ENCODE measurements around the gene RHBG. TPM values are rescaled to one million over a fixed set of nuclear protein-coding genes. Genes with fewer than 3 reads are reported as not detected.

The RHBG gene
- total and polyA plus RNA-seq, 7 donors: not detected

- intact Hi-C loops (cut with DNase I): no loop called here
- no peak overlapping the region for H3K27ac ChIP-seq
- H3K27me3 ChIP-seq (ENCODE audit: insufficient read depth in 3 of 3, low read length in 2 of 3): peaks cover 0 to 81% (median 43%) of the 10 kb centered on the region in 3 donors
Measured at GRCh38 chr1:156430303-156430702, 61.3 kb downstream of the RHBG start.

GRCh38 chr1:156430866-156431265 lies 61.9 kb downstream of the RHBG start:
- Histone ChIP-seq H3K27ac (no peak overlapping the region), H3K4me3 (no peak overlapping the region), H3K36me3 (ENCODE audit: insufficient read depth in 1 of 2, low read depth in 1 of 2) (no peaks in the 10 kb centered on the region), H3K27me3 (ENCODE audit: insufficient read depth in 3 of 3, low read length in 2 of 3) (peaks cover 0 to 84% (median 45%) of the 10 kb centered on the region in 3 donors), H3K4me1 (no peaks in the 10 kb centered on the region), H3K9me3 (no peaks in the 10 kb centered on the region)
- ATAC-seq: no peak
- no peak for DNase-seq
- intact Hi-C loops (cut with DNase I): no loop called here
- no peak for TF ChIP-seq CTCF (IDR thresholded peaks at IDR 0.05)
- WGBS, 3 donors: 21 to 31% (median 31%) methylated on average over 3 of the region's 3 CpGs

More at GRCh38 chr1:156430303-156430702, 61.3 kb downstream of the RHBG start:
- Histone ChIP-seq H3K4me3 (no peak overlapping the region), H3K9me3 (no peaks in the 10 kb centered on the region), H3K36me3 (ENCODE audit: insufficient read depth in 1 of 2, low read depth in 1 of 2) (no peaks in the 10 kb centered on the region), H3K4me1 (no peaks in the 10 kb centered on the region)
- no peak for TF ChIP-seq CTCF (IDR thresholded peaks at IDR 0.05)
- ATAC-seq (no peak), DNase-seq (no peak)
- WGBS, 3 donors: 6 to 15% (median 10%) methylated on average over 7 of the region's 7 CpGs

GRCh38 chr1:156431366-156431765 lies 62.4 kb downstream of the RHBG start:
- intact Hi-C loops (cut with DNase I): no loop called here
- no peaks in the 10 kb centered on the region for H3K36me3 ChIP-seq (ENCODE audit: insufficient read depth in 1 of 2, low read depth in 1 of 2)
- H3K9me3 ChIP-seq: no peaks in the 10 kb centered on the region
- ATAC-seq (no peak), DNase-seq (no peak)
- H3K4me3 ChIP-seq: no peak overlapping the region
- WGBS, 3 donors: 60 to 64% (median 64%) methylated on average over 4 of the region's 4 CpGs
- no peaks in the 10 kb centered on the region for H3K4me1 ChIP-seq
- no peak overlapping the region for H3K27ac ChIP-seq
- TF ChIP-seq CTCF (IDR thresholded peaks at IDR 0.05): no peak
- H3K27me3 ChIP-seq (ENCODE audit: insufficient read depth in 3 of 3, low read length in 2 of 3): peaks cover 0 to 86% (median 50%) of the 10 kb centered on the region in 3 donors

- WGBS, 3 donors: 35 to 42% (median 39%) methylated on average over 12 of the region's 12 CpGs
- DNase-seq: no peak
- no peaks in the 10 kb centered on the region for H3K36me3 ChIP-seq (ENCODE audit: insufficient read depth in 1 of 2, low read depth in 1 of 2)
- ATAC-seq: no peak
- no peak for TF ChIP-seq CTCF (IDR thresholded peaks at IDR 0.05)
- H3K4me3 ChIP-seq: no peak overlapping the region
- no peaks in the 10 kb centered on the region for H3K9me3 ChIP-seq
- peaks cover 0 to 86% (median 53%) of the 10 kb centered on the region in 3 donors for H3K27me3 ChIP-seq (ENCODE audit: insufficient read depth in 3 of 3, low read length in 2 of 3)
- no peaks in the 10 kb centered on the region for H3K4me1 ChIP-seq
- intact Hi-C loops (cut with DNase I): no loop called here
- H3K27ac ChIP-seq: no peak overlapping the region
Measured at GRCh38 chr1:156431769-156432668, 63.0 kb downstream of the RHBG start.

Data from psoas muscle (tissue), 8 donors.